BJ (cell line): ENCODE data around the gene TTC28. TPM values are rescaled to one million over a fixed set of nuclear protein-coding genes. Genes with fewer than 3 reads are reported as not detected.
A peak's percentile ranks its signal among the peaks of the same experiment; 100 is the strongest.

Source experiments
- CTCF ChIA-PET: fragments of 350-600 bp; formaldehyde crosslinking; extraction: SDS; loops from one replicate; lab custom pipeline; 2021; ENCODE audit warnings: antibody characterized with exemption, inconsistent platforms; lab: Yijun Ruan, JAX
- POLR2A ChIA-PET: fragments of 300-600 bp; sonication (Branson Sonifier 250); formaldehyde crosslinking; extraction: SDS; loops from one replicate; lab custom pipeline; 2021; ENCODE audit warnings: antibody characterized with exemption; lab: Charles Lee
- DNase-seq: peaks from one replicate; pipeline ENCODE4 v3.0.0-alpha.2; 2011; ENCODE audit warnings: low read depth
- H3K27me3 ChIP-seq: 2 replicates; pipeline ENCODE4 v1.6.0; 2011; ENCODE audit warnings: low read length; ENCODE audit not compliant: control insufficient read depth, insufficient read depth
- H3K36me3 ChIP-seq: 2 replicates; pipeline ENCODE4 v1.5.1; 2011; ENCODE audit warnings: low read length; ENCODE audit not compliant: control insufficient read depth, insufficient read depth
- H3K4me3 ChIP-seq: 2 replicates; pipeline ENCODE4 v1.5.1; 2011; ENCODE audit warnings: low read depth, mild to moderate bottlenecking, control low read depth, low read length
- CTCF ChIP-seq: IDR thresholded peaks from 2 replicates; pipeline ENCODE4 v1.5.1; 2011; ENCODE audit warnings: low read depth, mild to moderate bottlenecking, control low read depth, inconsistent platforms, low read length, moderate library complexity; ENCODE audit not compliant: insufficient read depth
- polyA plus RNA-seq: library from polyadenylated mRNA; depleted of rRNA; stranded (reverse); fragments of >200 nt; gene quantifications from 2 replicates; pipeline ENCODE4 v1.2.3, GENCODE V29; 2011

The TTC28 gene
- polyA plus RNA-seq, 1 experiment = 8.7 TPM

DNA sequence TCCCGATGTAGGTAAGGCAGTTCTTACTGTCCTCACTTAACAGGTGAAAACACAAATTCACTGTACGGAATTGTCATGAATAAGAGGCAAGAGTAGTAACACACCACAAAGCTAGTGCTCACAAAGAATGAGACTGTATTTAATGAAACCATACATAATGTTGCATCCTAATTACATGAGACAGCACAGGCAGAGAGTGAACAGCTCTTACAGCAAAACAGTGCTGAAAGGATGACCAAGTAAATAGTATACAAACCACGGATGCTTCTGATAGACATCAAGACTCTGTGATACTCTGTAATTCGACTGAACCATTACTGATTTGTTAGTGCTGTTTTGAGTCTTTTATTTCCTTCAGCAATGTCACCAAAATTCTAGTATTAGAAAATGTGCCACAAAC, 282.3 kb downstream of the TTC28 start:
- POLR2A ChIA-PET = interaction anchor here (0.6 kb wide), 1 partner anchor 1068 kb away, joined by 5 read pairs; no protein-coding TSS in a partner anchor
- TF ChIP-seq CTCF = no peak
- Histone ChIP-seq H3K36me3 (no peaks in the 10 kb centered on the region), H3K4me3 (no peak overlapping the region), H3K27me3 (no peaks in the 10 kb centered on the region)
- DNase-seq = no peak
- CTCF ChIA-PET = interaction anchor here (0.8 to 1.3 kb wide), 2 partner anchors 28 to 346 kb away, joined by 3 read pairs; no protein-coding TSS in a partner anchor

- no peak for TF ChIP-seq CTCF
Measured at GRCh38 chr22:28395920-28396753, 283.5 kb downstream of the TTC28 start.

GRCh38 chr22:28395520-28395919, 284.1 kb downstream of the TTC28 start:
- Histone ChIP-seq H3K36me3 (no peaks in the 10 kb centered on the region), H3K27me3 (no peaks in the 10 kb centered on the region), H3K4me3 (no peak overlapping the region)
- no peak for TF ChIP-seq CTCF
- ChIA-PET POLR2A (no interaction called here), CTCF (interaction anchor here (0.8 kb wide), 1 partner anchor 375 kb away, joined by 3 read pairs; no protein-coding TSS in a partner anchor)
- no peak for DNase-seq

More at GRCh38 chr22:28395920-28396753, 283.5 kb downstream of the TTC28 start:
- Histone ChIP-seq H3K27me3 (no peaks in the 10 kb centered on the region), H3K36me3 (no peaks in the 10 kb centered on the region), H3K4me3 (no peak overlapping the region)
- CTCF ChIA-PET = interaction anchor here (0.8 to 1.3 kb wide), 2 partner anchors 29 to 376 kb away, joined by 3 read pairs; no protein-coding TSS in a partner anchor
- no peak for DNase-seq
- POLR2A ChIA-PET = no interaction called here

DNA sequence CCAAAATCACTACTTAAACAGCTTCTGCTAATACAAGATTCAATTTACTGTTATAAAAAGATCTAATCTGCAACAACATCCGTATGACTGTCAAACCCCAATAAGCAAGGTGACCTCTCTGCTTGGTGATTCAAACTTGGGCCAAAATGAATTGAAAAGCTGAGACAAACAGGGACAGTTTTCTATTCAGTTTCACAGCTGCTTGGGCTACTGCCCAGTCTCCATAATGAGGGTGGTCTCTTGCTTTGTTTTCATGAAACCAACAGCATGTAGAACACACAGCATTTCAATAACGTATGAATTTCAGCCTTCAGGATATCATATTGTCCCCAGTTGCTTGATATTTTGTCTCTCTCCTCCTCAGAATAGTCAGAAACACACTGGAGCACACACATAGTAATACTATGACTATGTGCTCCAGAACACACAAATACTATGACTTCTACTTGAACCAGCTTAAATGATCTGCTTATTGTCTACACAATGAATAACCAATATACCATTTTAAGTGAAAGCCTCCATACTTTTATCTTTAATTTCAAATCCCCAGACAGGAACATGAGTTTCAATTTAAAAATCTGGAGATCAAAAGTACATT, 285.0 kb downstream of the TTC28 start:
- CTCF ChIA-PET = no interaction called here
- POLR2A ChIA-PET = no interaction called here
- H3K36me3 ChIP-seq = no peaks in the 10 kb centered on the region
- H3K4me3 ChIP-seq = no peak overlapping the region
- no peaks in the 10 kb centered on the region for H3K27me3 ChIP-seq
- DNase-seq = no peak
- no peak for TF ChIP-seq CTCF

DNA sequence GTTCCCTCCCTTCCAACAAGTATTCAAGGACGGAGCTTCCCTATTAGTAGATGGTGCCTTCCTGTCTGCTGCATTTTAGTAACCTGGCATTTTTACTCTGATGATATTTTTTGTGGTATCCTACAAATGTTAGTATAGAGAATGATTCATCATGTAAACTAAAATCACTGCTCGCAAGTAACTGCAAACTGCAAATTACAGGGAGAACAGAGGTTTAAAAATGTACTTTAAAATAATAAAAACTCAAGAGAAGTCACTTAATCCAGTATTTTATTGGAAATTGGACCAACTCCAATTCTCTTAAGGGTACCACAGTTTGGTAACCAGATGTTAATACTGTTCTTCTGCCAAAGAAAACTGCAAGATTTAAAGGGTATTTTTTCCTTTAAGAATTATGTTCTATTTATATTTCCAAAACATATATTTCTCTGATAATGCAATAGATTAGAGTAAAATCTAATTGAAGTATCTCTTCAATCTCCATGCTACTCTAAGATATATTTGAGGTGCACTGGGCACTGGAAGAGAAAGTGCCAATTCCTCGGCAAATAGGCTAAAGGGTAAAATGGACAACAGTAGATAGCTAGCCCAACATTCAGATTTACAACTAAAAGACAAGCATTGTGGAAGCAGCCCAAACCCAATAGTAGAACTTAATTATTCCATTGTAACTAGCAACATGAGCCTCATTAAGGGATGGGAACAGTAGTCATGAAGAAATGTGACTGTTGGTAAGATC, 298.0 kb downstream of the TTC28 start:
- CTCF ChIA-PET = interaction anchor here (1.6 kb wide), 1 partner anchor 12 kb away, joined by 5 read pairs; no protein-coding TSS in a partner anchor
- POLR2A ChIA-PET = interaction anchor here (0.7 kb wide), 1 partner anchor 418 kb away, joined by 7 read pairs; no protein-coding TSS in a partner anchor
- H3K4me3 ChIP-seq = no peak overlapping the region

More for the DNA sequence above, 298.0 kb downstream of the TTC28 start:
- H3K36me3 ChIP-seq = no peaks in the 10 kb centered on the region
- H3K27me3 ChIP-seq = no peaks in the 10 kb centered on the region
- TF ChIP-seq CTCF = no peak
- peak; percentile 41 for DNase-seq
